ENCODE data around the gene TCTN1. TPM values are rescaled to one million over a fixed set of nuclear protein-coding genes. Genes with fewer than 3 reads are reported as not detected.

Gene TCTN1
- total and polyA plus RNA-seq, 2 of the 13 experiments (the other 11 are each of a cell fraction or from before 2014, with no cell fraction given) = 13.6 to 16.0 TPM

DNA sequence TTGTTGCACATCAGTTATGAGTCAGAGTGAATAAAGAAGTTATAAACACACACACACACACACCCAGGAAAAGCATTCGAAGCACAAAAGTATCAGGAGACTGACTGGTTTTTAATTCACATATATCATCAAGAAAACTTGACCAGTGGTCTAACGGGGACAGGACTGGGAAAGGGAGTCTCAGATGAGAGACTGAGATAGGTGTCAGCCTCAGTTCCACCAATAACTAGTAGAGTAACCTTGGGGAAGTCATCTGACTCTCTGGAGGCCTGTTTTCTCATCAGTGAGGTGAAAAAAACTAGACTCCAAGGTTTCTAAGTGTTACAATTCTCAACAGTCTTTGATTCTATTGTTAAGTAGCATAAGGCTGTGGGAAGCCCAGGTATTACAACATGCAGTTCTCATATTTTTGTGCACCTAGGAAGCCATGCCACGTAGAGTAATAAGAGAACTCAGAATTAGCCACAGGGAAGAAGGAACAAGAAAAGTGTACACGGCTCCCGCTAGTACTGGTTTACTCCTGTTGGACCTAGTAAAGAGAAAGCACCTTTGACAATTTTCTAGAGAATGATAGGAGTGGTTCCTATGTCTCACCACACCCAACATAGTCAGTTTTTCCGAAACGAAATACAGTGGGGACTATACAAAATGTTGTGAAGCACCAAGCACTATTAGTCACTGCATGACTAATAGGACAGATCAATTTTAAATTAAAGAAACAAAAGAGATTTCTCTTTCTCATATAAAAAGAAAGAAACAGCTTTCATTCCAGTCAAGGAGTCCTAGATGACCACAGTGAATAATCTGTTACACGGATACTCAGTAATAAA is 35.9 kb upstream of the TCTN1 start:
- Histone ChIP-seq H3K79me2 (ENCODE audit: insufficient read depth, low read length) (peaks cover 91% of the 10 kb centered on the region), H3K9me3 (ENCODE audit: low read length) (no peaks in the 10 kb centered on the region), H3K36me3 (replicated peaks in 1 of 2; ENCODE audit: control insufficient read depth in 1 of 2, insufficient read depth in 2 of 2, low read length in 2 of 2) (no peaks in the 10 kb centered on the region; a peak in 1 of 5 replicates), H3K9ac (ENCODE audit: insufficient read depth, low read depth, low read length) (no peak overlapping the region), H2AFZ (ENCODE audit: low read length) (no peak overlapping the region), H3K4me3 (replicated peaks in 1 of 3; ENCODE audit: insufficient read depth in 1 of 3, low read depth in 2 of 3, low read length in 3 of 3) (no peak overlapping the region; a peak in 1 of 6 replicates), H3K27ac (ENCODE audit: extremely low read length, insufficient read depth, low read length) (peak overlapping the region; percentile 41), H3K4me1 (ENCODE audit: insufficient read depth, low read length) (peaks cover 78% of the 10 kb centered on the region), H3K27me3 (ENCODE audit: control insufficient read depth in 1 of 2, insufficient read depth in 2 of 2, low read length in 2 of 2) (no peaks in the 10 kb centered on the region; a peak in 1 of 5 replicates), H4K20me1 (ENCODE audit: insufficient read depth, low read length) (peaks cover 30% of the 10 kb centered on the region), H3K4me2 (ENCODE audit: low read depth, low read length) (peak overlapping the region; percentile 34)
- intact Hi-C loops (cut with micrococcal nuclease; ENCODE audit: unreplicated experiment) = no loop called here
- BruUV-seq (replicated peaks) = no TSS peak
- in situ Hi-C loops (cut with HindIII; ENCODE audit: extremely low pct_ligation_motif_present, low pct_unique_long_range_greater_than_20kb) = loop anchor here (25.0 kb wide), 1 partner anchor 466 kb away; the partner anchor contains the start of gene IFT81
- WGBS (ENCODE audit: low lambda C conversion rate) = 65% methylated on average over 8 of the region's 8 CpGs
- DNase-seq (ENCODE audit: low spot score) (no peak), FAIRE-seq (no peak), ATAC-seq (no peak)
- ChIA-PET CTCF (ENCODE audit: low intra/inter-chr PET ratio, low total read pairs) (no interaction called here), POLR2A (no interaction called here)
- TF ChIP-seq CENPT (CRISPR knock-in tag; IDR thresholded peaks at IDR 0.05; ENCODE audit: low read depth) (no peak), ZNF83 (CRISPR knock-in tag; IDR thresholded peaks at IDR 0.05; ENCODE audit: borderline replicate concordance) (no peak), ZSCAN21 (CRISPR knock-in tag; IDR thresholded peaks at IDR 0.05; ENCODE audit: borderline replicate concordance) (no peak), ZNF282 (IDR thresholded peaks at IDR 0.05; ENCODE audit: partially characterized antibody) (no peak), NFKBIZ (CRISPR knock-in tag; IDR thresholded peaks at IDR 0.05) (no peak), GPN1 (CRISPR knock-in tag; IDR thresholded peaks at IDR 0.05; ENCODE audit: borderline replicate concordance) (no peak), ZNF761 (CRISPR knock-in tag; conservative IDR thresholded peaks at IDR 0.05) (no peak), HIVEP1 (CRISPR knock-in tag; IDR thresholded peaks at IDR 0.05) (no peak)
- TF ChIP-seq, protein P1, sequence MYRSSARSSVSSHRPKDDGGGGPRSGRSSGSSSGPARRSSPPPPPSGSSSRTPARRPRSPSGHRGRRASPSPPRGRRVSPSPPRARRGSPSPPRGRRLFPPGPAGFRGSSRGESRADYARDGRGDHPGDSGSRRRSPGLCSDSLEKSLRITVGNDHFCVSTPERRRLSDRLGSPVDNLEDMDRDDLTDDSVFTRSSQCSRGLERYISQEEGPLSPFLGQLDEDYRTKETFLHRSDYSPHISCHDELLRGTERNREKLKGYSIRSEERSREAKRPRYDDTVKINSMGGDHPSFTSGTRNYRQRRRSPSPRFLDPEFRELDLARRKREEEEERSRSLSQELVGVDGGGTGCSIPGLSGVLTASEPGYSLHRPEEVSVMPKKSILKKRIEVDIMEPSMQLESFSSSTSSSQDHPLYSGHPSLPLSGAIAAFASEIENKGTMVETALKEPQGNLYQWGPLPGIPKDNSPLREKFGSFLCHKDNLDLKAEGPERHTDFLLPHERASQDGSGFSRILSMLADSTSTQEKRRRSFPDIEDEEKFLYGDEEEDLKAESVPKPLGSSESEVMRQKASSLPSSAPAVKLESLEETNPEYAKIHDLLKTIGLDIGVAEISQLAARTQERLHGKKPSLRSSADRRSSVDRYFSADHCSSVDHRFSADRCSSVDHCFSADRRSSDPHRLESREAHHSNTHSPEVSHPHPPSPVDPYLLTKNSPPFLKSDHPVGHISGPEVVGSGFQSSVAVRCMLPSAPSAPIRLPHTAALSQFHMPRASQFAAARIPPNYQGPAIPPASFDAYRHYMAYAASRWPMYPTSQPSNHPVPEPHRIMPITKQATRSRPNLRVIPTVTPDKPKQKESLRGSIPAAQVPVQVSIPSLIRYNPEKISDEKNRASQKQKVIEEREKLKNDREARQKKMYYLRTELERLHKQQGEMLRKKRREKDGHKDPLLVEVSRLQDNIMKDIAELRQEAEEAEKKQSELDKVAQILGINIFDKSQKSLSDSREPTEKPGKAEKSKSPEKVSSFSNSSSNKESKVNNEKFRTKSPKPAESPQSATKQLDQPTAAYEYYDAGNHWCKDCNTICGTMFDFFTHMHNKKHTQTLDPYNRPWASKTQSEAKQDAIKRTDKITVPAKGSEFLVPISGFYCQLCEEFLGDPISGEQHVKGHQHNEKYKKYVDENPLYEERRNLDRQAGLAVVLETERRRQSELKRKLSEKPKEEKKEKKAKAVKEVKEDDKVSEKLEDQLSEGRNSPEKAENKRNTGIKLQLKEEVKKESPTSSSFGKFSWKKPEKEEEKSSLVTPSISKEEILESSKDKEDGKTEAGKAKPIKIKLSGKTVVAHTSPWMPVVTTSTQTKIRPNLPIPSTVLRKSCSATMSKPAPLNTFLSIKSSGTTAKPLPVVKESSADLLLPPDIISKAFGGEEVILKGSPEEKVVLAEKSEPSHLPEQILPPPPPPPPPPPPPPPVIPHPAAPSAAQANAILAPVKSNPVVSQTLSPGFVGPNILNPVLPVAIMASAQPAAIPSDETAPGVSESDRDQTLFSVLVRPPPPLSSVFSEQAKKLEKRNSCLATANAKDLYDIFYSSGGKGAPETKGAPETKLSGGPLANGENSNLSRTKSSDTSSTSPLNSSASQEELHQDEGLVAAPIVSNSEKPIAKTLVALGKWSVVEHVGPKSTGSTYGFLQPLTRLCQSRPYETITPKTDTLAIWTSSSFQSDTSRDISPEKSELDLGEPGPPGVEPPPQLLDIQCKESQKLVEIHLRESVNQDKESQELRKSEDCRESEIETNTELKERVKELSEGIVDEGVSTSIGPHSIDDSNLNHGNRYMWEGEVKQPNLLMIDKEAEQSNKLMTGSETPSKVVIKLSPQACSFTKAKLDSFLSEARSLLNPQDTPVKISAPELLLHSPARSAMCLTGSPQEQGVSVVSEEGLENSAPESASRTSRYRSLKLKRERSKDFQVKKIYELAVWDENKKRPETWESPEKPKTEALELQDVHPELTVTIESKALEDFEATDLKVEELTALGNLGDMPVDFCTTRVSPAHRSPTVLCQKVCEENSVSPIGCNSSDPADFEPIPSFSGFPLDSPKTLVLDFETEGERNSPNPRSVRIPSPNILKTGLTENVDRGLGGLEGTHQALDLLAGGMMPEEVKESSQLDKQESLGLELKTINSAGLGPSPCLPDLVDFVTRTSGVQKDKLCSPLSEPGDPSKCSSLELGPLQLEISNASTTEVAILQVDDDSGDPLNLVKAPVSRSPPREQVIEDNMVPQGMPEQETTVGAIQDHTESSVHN (CRISPR knock-in tag; IDR thresholded peaks at IDR 0.05) = no peak
- TF ChIP-seq, protein P2, sequence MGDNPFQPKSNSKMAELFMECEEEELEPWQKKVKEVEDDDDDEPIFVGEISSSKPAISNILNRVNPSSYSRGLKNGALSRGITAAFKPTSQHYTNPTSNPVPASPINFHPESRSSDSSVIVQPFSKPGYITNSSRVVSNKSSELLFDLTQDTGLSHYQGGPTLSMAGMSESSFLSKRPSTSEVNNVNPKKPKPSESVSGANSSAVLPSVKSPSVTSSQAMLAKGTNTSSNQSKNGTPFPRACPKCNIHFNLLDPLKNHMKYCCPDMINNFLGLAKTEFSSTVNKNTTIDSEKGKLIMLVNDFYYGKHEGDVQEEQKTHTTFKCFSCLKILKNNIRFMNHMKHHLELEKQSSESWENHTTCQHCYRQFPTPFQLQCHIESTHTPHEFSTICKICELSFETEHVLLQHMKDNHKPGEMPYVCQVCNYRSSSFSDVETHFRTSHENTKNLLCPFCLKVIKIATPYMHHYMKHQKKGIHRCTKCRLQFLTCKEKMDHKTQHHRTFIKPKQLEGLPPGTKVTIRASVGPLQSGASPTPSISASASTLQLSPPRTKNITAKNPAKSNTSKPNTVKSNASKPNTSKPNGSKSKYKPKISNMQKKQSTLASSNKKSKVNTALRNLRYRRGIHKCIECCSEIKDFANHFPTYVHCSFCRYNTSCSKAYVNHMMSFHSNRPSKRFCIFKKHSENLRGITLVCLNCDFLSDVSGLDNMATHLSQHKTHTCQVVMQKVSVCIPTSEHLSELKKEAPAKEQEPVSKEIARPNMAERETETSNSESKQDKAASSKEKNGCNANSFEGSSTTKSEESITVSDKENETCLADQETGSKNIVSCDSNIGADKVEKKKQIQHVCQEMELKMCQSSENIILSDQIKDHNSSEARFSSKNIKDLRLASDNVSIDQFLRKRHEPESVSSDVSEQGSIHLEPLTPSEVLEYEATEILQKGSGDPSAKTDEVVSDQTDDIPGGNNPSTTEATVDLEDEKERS (CRISPR knock-in tag; IDR thresholded peaks at IDR 0.05) = no peak
- TF ChIP-seq, protein P3, sequence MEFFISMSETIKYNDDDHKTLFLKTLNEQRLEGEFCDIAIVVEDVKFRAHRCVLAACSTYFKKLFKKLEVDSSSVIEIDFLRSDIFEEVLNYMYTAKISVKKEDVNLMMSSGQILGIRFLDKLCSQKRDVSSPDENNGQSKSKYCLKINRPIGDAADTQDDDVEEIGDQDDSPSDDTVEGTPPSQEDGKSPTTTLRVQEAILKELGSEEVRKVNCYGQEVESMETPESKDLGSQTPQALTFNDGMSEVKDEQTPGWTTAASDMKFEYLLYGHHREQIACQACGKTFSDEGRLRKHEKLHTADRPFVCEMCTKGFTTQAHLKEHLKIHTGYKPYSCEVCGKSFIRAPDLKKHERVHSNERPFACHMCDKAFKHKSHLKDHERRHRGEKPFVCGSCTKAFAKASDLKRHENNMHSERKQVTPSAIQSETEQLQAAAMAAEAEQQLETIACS (CRISPR knock-in tag; IDR thresholded peaks at IDR 0.05) = no peak
